Measurements from ENCODE around the gene CSTA. TPM values are rescaled to one million over a fixed set of nuclear protein-coding genes. Genes with fewer than 3 reads are reported as not detected.

Gene CSTA
- total RNA-seq, 1 experiment from 2014 or later = not detected

- intact Hi-C loops (cut with micrococcal nuclease) = no loop called here
- BruUV-seq (replicated peaks) = no TSS peak
- DNase-seq = no peak
- CTCF ChIA-PET = no interaction called here
- Histone ChIP-seq H3F3A (ENCODE audit: low read length, unreplicated experiment) (no peaks in the 10 kb centered on the region), H3K4me1 (ENCODE audit: insufficient read depth, low read length) (no peaks in the 10 kb centered on the region), H3K27me3 (ENCODE audit: low read length) (peaks cover 93% of the 10 kb centered on the region), H3K4me2 (ENCODE audit: low read length) (no peak overlapping the region), H3K27ac (ENCODE audit: low read length) (no peak overlapping the region), H3K36me3 (ENCODE audit: low read depth, low read length) (no peaks in the 10 kb centered on the region), H3K9ac (ENCODE audit: low read length) (no peak overlapping the region), H3K9me3 (ENCODE audit: low read length) (no peaks in the 10 kb centered on the region), H3K79me2 (ENCODE audit: low read length) (no peaks in the 10 kb centered on the region), H4K20me1 (ENCODE audit: low read length) (no peaks in the 10 kb centered on the region), H3K9me2 (replicated peaks; ENCODE audit: low read length) (no peaks in the 10 kb centered on the region), H3K4me3 (ENCODE audit: low read length) (no peak overlapping the region), H2AFZ (ENCODE audit: low read length) (no peak overlapping the region)
- ATAC-seq = no peak
- TF ChIP-seq EZH2 (IDR thresholded peaks at IDR 0.05; ENCODE audit: low read length, unreplicated experiment) (no peak), CTCF (conservative IDR thresholded peaks at IDR 0.05; ENCODE audit: low read depth, low read length) (no peak), EZH2phosphoT487 (IDR thresholded peaks at IDR 0.05; ENCODE audit: borderline replicate concordance, low read length) (no peak)
- POLR2A ChIA-PET (ENCODE audit: unreplicated experiment) = no interaction called here
Observed at GRCh38 chr3:122283796-122284445, 41.1 kb upstream of the CSTA start.

DNA sequence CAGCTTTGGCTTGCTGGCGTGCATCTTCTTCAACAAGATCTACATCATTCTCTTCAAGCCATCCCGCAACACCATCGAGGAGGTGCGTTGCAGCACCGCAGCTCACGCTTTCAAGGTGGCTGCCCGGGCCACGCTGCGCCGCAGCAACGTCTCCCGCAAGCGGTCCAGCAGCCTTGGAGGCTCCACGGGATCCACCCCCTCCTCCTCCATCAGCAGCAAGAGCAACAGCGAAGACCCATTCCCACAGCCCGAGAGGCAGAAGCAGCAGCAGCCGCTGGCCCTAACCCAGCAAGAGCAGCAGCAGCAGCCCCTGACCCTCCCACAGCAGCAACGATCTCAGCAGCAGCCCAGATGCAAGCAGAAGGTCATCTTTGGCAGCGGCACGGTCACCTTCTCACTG, 40.6 kb upstream of the CSTA start:
- Histone ChIP-seq H3K4me2 (ENCODE audit: low read length) (no peak overlapping the region), H3K27ac (ENCODE audit: low read length) (no peak overlapping the region), H3K9me3 (ENCODE audit: low read length) (no peaks in the 10 kb centered on the region), H3K36me3 (ENCODE audit: low read depth, low read length) (no peaks in the 10 kb centered on the region), H3F3A (ENCODE audit: low read length, unreplicated experiment) (no peaks in the 10 kb centered on the region), H3K4me1 (ENCODE audit: insufficient read depth, low read length) (no peaks in the 10 kb centered on the region), H2AFZ (ENCODE audit: low read length) (no peak overlapping the region), H3K4me3 (ENCODE audit: low read length) (no peak overlapping the region), H3K9me2 (replicated peaks; ENCODE audit: low read length) (no peaks in the 10 kb centered on the region), H3K79me2 (ENCODE audit: low read length) (no peaks in the 10 kb centered on the region), H3K9ac (ENCODE audit: low read length) (no peak overlapping the region), H3K27me3 (ENCODE audit: low read length) (peaks cover 93% of the 10 kb centered on the region), H4K20me1 (ENCODE audit: low read length) (no peaks in the 10 kb centered on the region)
- BruUV-seq (replicated peaks) = no TSS peak
- POLR2A ChIA-PET (ENCODE audit: unreplicated experiment) = no interaction called here
- TF ChIP-seq EZH2phosphoT487 (IDR thresholded peaks at IDR 0.05; ENCODE audit: borderline replicate concordance, low read length) (no peak), CTCF (conservative IDR thresholded peaks at IDR 0.05; ENCODE audit: low read depth, low read length) (no peak), EZH2 (IDR thresholded peaks at IDR 0.05; ENCODE audit: low read length, unreplicated experiment) (no peak)
- DNase-seq (no peak), ATAC-seq (no peak)
- CTCF ChIA-PET = no interaction called here
- intact Hi-C loops (cut with micrococcal nuclease) = no loop called here

GRCh38 chr3:122294359-122294758, 30.7 kb upstream of the CSTA start:
- no peak for ATAC-seq
- no peak overlapping the region for H3K27ac ChIP-seq (ENCODE audit: low read length)
- H3K9me2 ChIP-seq (replicated peaks; ENCODE audit: low read length) = no peaks in the 10 kb centered on the region
- no peaks in the 10 kb centered on the region for H3K36me3 ChIP-seq (ENCODE audit: low read depth, low read length)
- H3F3A ChIP-seq (ENCODE audit: low read length, unreplicated experiment) = no peaks in the 10 kb centered on the region
- H3K4me2 ChIP-seq (ENCODE audit: low read length) = no peak overlapping the region
- no peak overlapping the region for H2AFZ ChIP-seq (ENCODE audit: low read length)
- ChIA-PET POLR2A (ENCODE audit: unreplicated experiment) (no interaction called here), CTCF (no interaction called here)
- no peaks in the 10 kb centered on the region for H3K9me3 ChIP-seq (ENCODE audit: low read length)
- intact Hi-C loops (cut with micrococcal nuclease) = no loop called here
- no peaks in the 10 kb centered on the region for H4K20me1 ChIP-seq (ENCODE audit: low read length)
- H3K9ac ChIP-seq (ENCODE audit: low read length) = no peak overlapping the region
- H3K4me1 ChIP-seq (ENCODE audit: insufficient read depth, low read length) = peaks cover 8% of the 10 kb centered on the region
- no peaks in the 10 kb centered on the region for H3K79me2 ChIP-seq (ENCODE audit: low read length)
- TF ChIP-seq CTCF (conservative IDR thresholded peaks at IDR 0.05; ENCODE audit: low read depth, low read length) = no peak
- H3K4me3 ChIP-seq (ENCODE audit: low read length) = no peak overlapping the region
- H3K27me3 ChIP-seq (ENCODE audit: low read length) = peaks cover 7% of the 10 kb centered on the region; the same call in 1 of the 2 replicates
- no TSS peak for BruUV-seq (replicated peaks)
- no peak for DNase-seq

All from PC-3 (cell line).